Stimulated activated CD4-positive, alpha-beta T cell treated with anti-CD3 and anti-CD28 coated beads, Interleukin-1b, Interleukin-23, amount 100 ng/mL, for 1 hour (primary cell): ENCODE data around the gene UBE3B.
A peak's percentile ranks its signal among the peaks of the same experiment; 100 is the strongest.

Source experiments
- DNase-seq, 2 donors: peaks; one replicate each; pipeline ENCODE4 v3.0.0-alpha.2; 2020; ENCODE audit warnings: low read depth in 2 of 2

Gene UBE3B

GRCh38 chr12:109497675-109498074 is 20.2 kb downstream of the UBE3B start:
- DNase-seq: no peak

- DNase-seq: no peak
These were observed 23.2 kb downstream of the UBE3B start for GRCh38 chr12:109500406-109501185.

- no peak for DNase-seq
These were observed 23.9 kb downstream of the UBE3B start for GRCh38 chr12:109501299-109501698.

GRCh38 chr12:109502332-109502731 is 24.9 kb downstream of the UBE3B start:
- no peak for DNase-seq

- DNase-seq: no peak
These were observed 26.2 kb downstream of the UBE3B start for GRCh38 chr12:109503611-109504010.

- DNase-seq: no peak
These were observed 26.6 kb downstream of the UBE3B start for GRCh38 chr12:109504068-109504467.

GRCh38 chr12:109510196-109510595 is 32.8 kb downstream of the UBE3B start:
- no peak for DNase-seq

- no peak for DNase-seq
These were observed 35.2 kb downstream of the UBE3B start for GRCh38 chr12:109512608-109513007.

- no peak for DNase-seq
These were observed 35.6 kb downstream of the UBE3B start for GRCh38 chr12:109513051-109513450.

GRCh38 chr12:109513977-109514376 is 36.5 kb downstream of the UBE3B start:
- DNase-seq: no peak

- DNase-seq: no peak
These were observed 40.2 kb downstream of the UBE3B start for GRCh38 chr12:109517619-109518018.

- peak; percentile 6 to 16 for DNase-seq
These were observed 41.6 kb downstream of the UBE3B start for GRCh38 chr12:109518820-109519665.

- no peak for DNase-seq
These were observed 42.4 kb downstream of the UBE3B start for GRCh38 chr12:109519787-109520186.

- DNase-seq: no peak
These were observed 44.4 kb downstream of the UBE3B start for GRCh38 chr12:109521831-109522230.

GRCh38 chr12:109523071-109523470 is 45.6 kb downstream of the UBE3B start:
- DNase-seq: no peak

GRCh38 chr12:109523504-109523903 is 46.1 kb downstream of the UBE3B start:
- no peak for DNase-seq

- DNase-seq: no peak
These were observed 47.2 kb downstream of the UBE3B start for GRCh38 chr12:109524466-109525278.

GRCh38 chr12:109525279-109525585 is 47.8 kb downstream of the UBE3B start:
- no peak for DNase-seq

- DNase-seq: no peak
These were observed 50.2 kb downstream of the UBE3B start for GRCh38 chr12:109527489-109528123.

- no peak for DNase-seq
These were observed 52.5 kb downstream of the UBE3B start for GRCh38 chr12:109529691-109530640.

- no peak for DNase-seq
These were observed 54.0 kb downstream of the UBE3B start for GRCh38 chr12:109531411-109531810.
